ENCODE results near the gene CYTH2. TPM values are rescaled to one million over a fixed set of nuclear protein-coding genes. Genes with fewer than 3 reads are reported as not detected.

CYTH2 gene
- polyA plus RNA-seq, 1 donor from 2014 or later, result 397 TPM

GRCh38 chr19:48469934-48470680, 938 bp downstream of the CYTH2 start:
- peaks cover 6% of the 10 kb centered on the region for H4K20me1 ChIP-seq (ENCODE audit: insufficient read depth)
- no peaks in the 10 kb centered on the region for H3F3A ChIP-seq (ENCODE audit: insufficient read depth, low read length, poor library complexity, severe bottlenecking)
- H3K9ac ChIP-seq (ENCODE audit: low read length), result peak overlapping the region; percentile 99
- peak overlapping the region; percentile 44 for H3K4me2 ChIP-seq (ENCODE audit: low read length)
- H3K79me2 ChIP-seq (replicated peaks; ENCODE audit: insufficient read depth, low read length), result peaks cover 25% of the 10 kb centered on the region
- H3K27me3 ChIP-seq (ENCODE audit: insufficient read depth, low read depth, low read length), result no peaks in the 10 kb centered on the region
- TF ChIP-seq EZH2 (IDR thresholded peaks at IDR 0.05; ENCODE audit: borderline replicate concordance, insufficient read depth, low read length, poor library complexity, severe bottlenecking) (no peak), EP300 (conservative IDR thresholded peaks at IDR 0.05; ENCODE audit: poor library complexity, severe bottlenecking) (no peak), REST (IDR thresholded peaks at IDR 0.05; ENCODE audit: borderline replicate concordance) (no peak), MXI1 (conservative IDR thresholded peaks at IDR 0.05; ENCODE audit: poor library complexity, severe bottlenecking) (no peak), CTCF (IDR thresholded peaks at IDR 0.05; ENCODE audit: poor library complexity, severe bottlenecking) (no peak), TAF1 (IDR thresholded peaks at IDR 0.05; ENCODE audit: low read depth) (no peak), POLR2AphosphoS5 (IDR thresholded peaks at IDR 0.05) (no peak), RAD21 (conservative IDR thresholded peaks at IDR 0.05) (no peak), SMC3 (conservative IDR thresholded peaks at IDR 0.05; ENCODE audit: poor library complexity) (no peak)
- H3K9me3 ChIP-seq (ENCODE audit: low read length), result no peaks in the 10 kb centered on the region
- H3K4me3 ChIP-seq (ENCODE audit: low read length), result peak overlapping the region; percentile 96
- H3K9me2 ChIP-seq (ENCODE audit: insufficient read depth, low read length), result no peaks in the 10 kb centered on the region
- H2AFZ ChIP-seq (ENCODE audit: low read depth, low read length), result peak overlapping the region; percentile 73
- no peaks in the 10 kb centered on the region for H3K36me3 ChIP-seq (ENCODE audit: insufficient read depth, low read length)
- H3K27ac ChIP-seq (ENCODE audit: low read length), result peak overlapping the region; percentile 97

- H3F3A ChIP-seq (ENCODE audit: insufficient read depth, low read length, poor library complexity, severe bottlenecking), result no peaks in the 10 kb centered on the region
- TF ChIP-seq EP300 (conservative IDR thresholded peaks at IDR 0.05; ENCODE audit: poor library complexity, severe bottlenecking), result no peak
- no peak for TF ChIP-seq MXI1 (conservative IDR thresholded peaks at IDR 0.05; ENCODE audit: poor library complexity, severe bottlenecking)
- no peak for TF ChIP-seq TAF1 (IDR thresholded peaks at IDR 0.05; ENCODE audit: low read depth)
- no peak for TF ChIP-seq POLR2AphosphoS5 (IDR thresholded peaks at IDR 0.05)
- TF ChIP-seq EZH2 (IDR thresholded peaks at IDR 0.05; ENCODE audit: borderline replicate concordance, insufficient read depth, low read length, poor library complexity, severe bottlenecking), result no peak
- TF ChIP-seq RAD21 (conservative IDR thresholded peaks at IDR 0.05), result no peak
- TF ChIP-seq REST (IDR thresholded peaks at IDR 0.05; ENCODE audit: borderline replicate concordance), result no peak
- no peak for TF ChIP-seq SMC3 (conservative IDR thresholded peaks at IDR 0.05; ENCODE audit: poor library complexity)
- TF ChIP-seq CTCF (IDR thresholded peaks at IDR 0.05; ENCODE audit: poor library complexity, severe bottlenecking), result no peak
- no peak overlapping the region for H2AFZ ChIP-seq (ENCODE audit: low read depth, low read length)
- peaks cover 25% of the 10 kb centered on the region for H3K79me2 ChIP-seq (replicated peaks; ENCODE audit: insufficient read depth, low read length)
- no peak overlapping the region for H3K9ac ChIP-seq (ENCODE audit: low read length)
- no peaks in the 10 kb centered on the region for H3K9me2 ChIP-seq (ENCODE audit: insufficient read depth, low read length)
- H3K36me3 ChIP-seq (ENCODE audit: insufficient read depth, low read length), result no peaks in the 10 kb centered on the region
- no peaks in the 10 kb centered on the region for H3K27me3 ChIP-seq (ENCODE audit: insufficient read depth, low read depth, low read length)
- H3K4me3 ChIP-seq (ENCODE audit: low read length), result peak overlapping the region; percentile 96
- peak overlapping the region; percentile 44 for H3K4me2 ChIP-seq (ENCODE audit: low read length)
- no peaks in the 10 kb centered on the region for H3K9me3 ChIP-seq (ENCODE audit: low read length)
- H3K27ac ChIP-seq (ENCODE audit: low read length), result no peak overlapping the region
- H4K20me1 ChIP-seq (ENCODE audit: insufficient read depth), result peaks cover 6% of the 10 kb centered on the region
Observed at GRCh38 chr19:48470856-48471255, 1.7 kb downstream of the CYTH2 start.
